ENCODE results near the gene DENND6B.
"Not testable (repeated sequence)": the region's sequence is repeated elsewhere in the genome, so short reads cannot be mapped to it uniquely, and the experiment has no call there.

Gene DENND6B

GRCh38 chr22:50286701-50287318 is 40.0 kb downstream of the DENND6B start:
- DNase-seq (ENCODE audit: low spot score), result no peak

GRCh38 chr22:50286275-50286674 is 40.5 kb downstream of the DENND6B start:
- no peak for DNase-seq (ENCODE audit: low spot score)

- DNase-seq (ENCODE audit: low spot score), result no peak
Measured at GRCh38 chr22:50285568-50286229, 41.1 kb downstream of the DENND6B start.

- no peak for DNase-seq (ENCODE audit: low spot score)
Measured at GRCh38 chr22:50284479-50284878, 42.3 kb downstream of the DENND6B start.

GRCh38 chr22:50283821-50284220 is 43.0 kb downstream of the DENND6B start:
- no peak for DNase-seq (ENCODE audit: low spot score)

- no peak for DNase-seq (ENCODE audit: low spot score)
Measured at GRCh38 chr22:50282361-50283155, 44.3 kb downstream of the DENND6B start.

GRCh38 chr22:50281957-50282356 is 44.9 kb downstream of the DENND6B start:
- no peak for DNase-seq (ENCODE audit: low spot score)

- DNase-seq (ENCODE audit: low spot score), result no peak
Measured at GRCh38 chr22:50281384-50281760, 45.4 kb downstream of the DENND6B start.

- no peak for DNase-seq (ENCODE audit: low spot score)
Measured at GRCh38 chr22:50280708-50281383, 46.0 kb downstream of the DENND6B start.

GRCh38 chr22:50280022-50280707 is 46.6 kb downstream of the DENND6B start:
- DNase-seq (ENCODE audit: low spot score), result no peak

GRCh38 chr22:50278956-50279619 is 47.7 kb downstream of the DENND6B start:
- no peak for DNase-seq (ENCODE audit: low spot score)

- no peak for DNase-seq (ENCODE audit: low spot score)
Measured at GRCh38 chr22:50278461-50278860, 48.4 kb downstream of the DENND6B start.

- no peak for DNase-seq (ENCODE audit: low spot score)
Measured at GRCh38 chr22:50277761-50278160, 49.1 kb downstream of the DENND6B start.

GRCh38 chr22:50276143-50276542 is 50.7 kb downstream of the DENND6B start:
- DNase-seq (ENCODE audit: low spot score), result no peak

- DNase-seq (ENCODE audit: low spot score), result no peak
Measured at GRCh38 chr22:50275181-50276055, 51.4 kb downstream of the DENND6B start.

- DNase-seq (ENCODE audit: low spot score), result no peak
Measured at GRCh38 chr22:50274771-50275170, 52.0 kb downstream of the DENND6B start.

GRCh38 chr22:50274311-50274710 is 52.5 kb downstream of the DENND6B start:
- no peak for DNase-seq (ENCODE audit: low spot score)

GRCh38 chr22:50273781-50274180 is 53.0 kb downstream of the DENND6B start:
- DNase-seq (ENCODE audit: low spot score), result not testable (repeated sequence)

- not testable (repeated sequence) for DNase-seq (ENCODE audit: low spot score)
Measured at GRCh38 chr22:50273352-50273751, 53.5 kb downstream of the DENND6B start.

- no peak for DNase-seq (ENCODE audit: low spot score)
Measured at GRCh38 chr22:50272044-50272802, 54.6 kb downstream of the DENND6B start.

Measured in COLO829 (cell line).